SK-N-MC (cell line): Measurements from ENCODE around the gene HRH1.

Source experiments
- EZH2 ChIP-seq: fragments of 200-600 bp; sonication (generic); IDR thresholded peaks from one replicate; pipeline ENCODE4 v1.6.1; 2017; ENCODE audit warnings: antibody characterized with exemption
- POLR2AphosphoS5 ChIP-seq: IDR thresholded peaks from 2 replicates; pipeline ENCODE4 v1.6.1; 2012; ENCODE audit warnings: mild to moderate bottlenecking, low read depth, low read length, borderline replicate concordance

DNA sequence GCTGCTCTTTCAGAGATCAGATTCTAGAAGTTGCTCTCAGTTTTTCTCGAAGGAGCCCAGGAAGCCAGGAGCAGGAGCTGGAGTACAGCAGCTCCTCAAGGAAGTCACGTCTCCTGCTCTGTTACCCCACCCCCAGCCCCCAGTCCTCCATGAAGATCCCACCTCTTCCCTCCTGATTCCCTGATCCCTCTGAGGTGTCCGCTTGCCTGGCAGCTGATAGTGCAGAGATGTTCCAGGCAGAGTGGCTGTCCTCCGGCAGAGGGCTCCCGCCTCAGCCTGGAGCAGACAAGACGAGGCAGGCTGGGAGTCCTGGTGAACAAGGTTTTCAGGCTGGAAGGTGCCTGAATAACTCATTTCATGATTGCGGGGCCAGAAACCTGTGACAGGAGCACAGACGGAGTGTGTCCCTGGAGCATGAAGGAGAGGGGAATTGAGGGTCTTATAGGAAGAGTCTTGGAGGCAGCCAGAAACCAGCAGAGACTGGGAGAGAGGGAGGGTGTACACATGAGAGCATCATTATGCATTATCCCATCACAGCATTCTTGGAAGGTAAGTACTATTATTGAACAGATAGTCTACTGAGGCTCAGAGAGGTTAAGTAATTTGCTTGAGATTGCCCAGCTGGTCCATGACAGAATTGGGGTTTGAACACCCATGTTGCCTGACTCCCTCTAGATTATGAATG is 1.2 kb downstream of the HRH1 start:
- TF ChIP-seq EZH2 (no peak), POLR2AphosphoS5 (no peak)
